Keratinocyte (primary cell): ENCODE results near the gene GSK3A. TPM values are rescaled to one million over a fixed set of nuclear protein-coding genes. Genes with fewer than 3 reads are reported as not detected.

Source experiments
- DNase-seq: peaks from one replicate; pipeline ENCODE4 v3.0.0-alpha.2; 2011; ENCODE audit warnings: low read depth, missing footprints, low spot score
- FAIRE-seq: peaks from 2 replicates; lab custom pipeline; 2011; peaks lifted over from hg19 to GRCh38; lab: Jason Lieb, UNC
- H2AFZ ChIP-seq: 2 replicates; pipeline ENCODE4 v1.6.0; 2012; ENCODE audit warnings: low read length, control low read depth, inconsistent platforms; ENCODE audit not compliant: control insufficient read depth
- H3K27ac ChIP-seq: 2 replicates; pipeline ENCODE4 v1.5.1; 2011; ENCODE audit warnings: low read length; ENCODE audit not compliant: control insufficient read depth, insufficient read depth
- H3K27me3 ChIP-seq: 3 replicates; pipeline ENCODE4 v1.6.0; 2011; ENCODE audit warnings: low read length; ENCODE audit not compliant: control insufficient read depth, insufficient read depth; ENCODE audit errors: extremely low read depth
- H3K36me3 ChIP-seq, 2 experiments: 2 replicates in 1 of 2; 3 replicates in 1 of 2; pipeline ENCODE4 v1.5.1; 2011; ENCODE audit warnings: low read length in 2 of 2, mild to moderate bottlenecking in 1 of 2; ENCODE audit not compliant: control insufficient read depth in 2 of 2, insufficient read depth in 2 of 2; ENCODE audit errors: extremely low read depth in 1 of 2
- H3K4me1 ChIP-seq: 3 replicates; pipeline ENCODE4 v1.5.1; 2011; ENCODE audit warnings: low read length; ENCODE audit not compliant: control insufficient read depth, insufficient read depth; ENCODE audit errors: extremely low read depth
- H3K4me2 ChIP-seq: 3 replicates; pipeline ENCODE4 v1.6.0; 2011; ENCODE audit warnings: low read depth, low read length; ENCODE audit not compliant: control insufficient read depth, insufficient read depth; ENCODE audit errors: extremely low read depth
- H3K4me3 ChIP-seq, 3 experiments: fragments of 200-600 bp in 1 of 3; sonication (generic) in 1 of 3; 2 replicates in 2 of 3; 3 replicates in 1 of 3; pipeline ENCODE4 v1.5.1; 2011 to 2016; ENCODE audit warnings: low read length in 3 of 3, mild to moderate bottlenecking in 3 of 3, control low read depth in 2 of 3, inconsistent platforms in 1 of 3, low read depth in 1 of 3, mixed read lengths in 1 of 3, mixed run types in 1 of 3, moderate library complexity in 1 of 3; ENCODE audit not compliant: control insufficient read depth in 2 of 3, insufficient read depth in 2 of 3; ENCODE audit errors: extremely low read depth in 1 of 3
- H3K79me2 ChIP-seq: 2 replicates; pipeline ENCODE4 v1.6.0; 2012; ENCODE audit warnings: low read length; ENCODE audit not compliant: control insufficient read depth, insufficient read depth
- H3K9ac ChIP-seq: 3 replicates; pipeline ENCODE4 v1.6.0; 2011; ENCODE audit warnings: low read length; ENCODE audit not compliant: control insufficient read depth, insufficient read depth; ENCODE audit errors: extremely low read depth
- H3K9me1 ChIP-seq: 3 replicates; pipeline ENCODE4 v1.6.0; 2011; ENCODE audit warnings: low read length; ENCODE audit not compliant: control insufficient read depth, insufficient read depth; ENCODE audit errors: extremely low read depth
- H3K9me3 ChIP-seq: 2 replicates; pipeline ENCODE4 v1.5.1; 2012; ENCODE audit warnings: low read depth, low read length; ENCODE audit not compliant: control insufficient read depth
- H4K20me1 ChIP-seq: 3 replicates; pipeline ENCODE4 v1.6.0; 2011; ENCODE audit warnings: low read length; ENCODE audit not compliant: control insufficient read depth, insufficient read depth; ENCODE audit errors: extremely low read depth
- EZH2 ChIP-seq: IDR thresholded peaks from one replicate; pipeline ENCODE4 v1.6.1; 2012; ENCODE audit warnings: inconsistent platforms, mild to moderate bottlenecking, low read length, moderate library complexity
- dilution Hi-C: fragments of 300-500 bp; cut with MboI; formaldehyde crosslinking; loops from one replicate; pipeline ENCODE4 v1.7.0; 2020; ENCODE audit warnings: low sequenced_read_pairs; ENCODE audit not compliant: extremely low pct_ligation_motif_present
- polyA plus RNA-seq, 5 experiments: library from polyadenylated mRNA; depleted of rRNA in 3 of 5; stranded (reverse) in 3 of 5; stranded (forward) in 1 of 5; unstranded in 1 of 5; fragments of >200 nt; gene quantifications; 1 replicate in 1 of 5; 2 replicates in 3 of 5; 3 replicates in 1 of 5; pipeline versions ENCODE4 v1.2.1 to v1.2.3, GENCODE V29; 2011 to 2012; ENCODE audit warnings: missing spikeins in 2 of 5, low read depth in 1 of 5, low replicate concordance in 1 of 5
- TF ChIP-seq, protein P1 (sequence below), 3 experiments: IDR thresholded peaks in 1 of 3; conservative IDR thresholded peaks in 1 of 3; optimal IDR thresholded peaks in 1 of 3; 2 replicates in 2 of 3; 3 replicates in 1 of 3; pipeline versions ENCODE3 to v1.5.1; 2011; ENCODE audit warnings: low read length in 3 of 3, mild to moderate bottlenecking in 3 of 3, moderate library complexity in 2 of 3, control low read depth in 1 of 3, inconsistent platforms in 1 of 3; ENCODE audit not compliant: insufficient read depth in 2 of 3; ENCODE audit errors: extremely low read depth in 1 of 3

Gene GSK3A
- polyA plus RNA-seq, 1 donor (not counting 4 experiments of a cell fraction or from before 2014, with no cell fraction given): 36.9 TPM

DNA sequence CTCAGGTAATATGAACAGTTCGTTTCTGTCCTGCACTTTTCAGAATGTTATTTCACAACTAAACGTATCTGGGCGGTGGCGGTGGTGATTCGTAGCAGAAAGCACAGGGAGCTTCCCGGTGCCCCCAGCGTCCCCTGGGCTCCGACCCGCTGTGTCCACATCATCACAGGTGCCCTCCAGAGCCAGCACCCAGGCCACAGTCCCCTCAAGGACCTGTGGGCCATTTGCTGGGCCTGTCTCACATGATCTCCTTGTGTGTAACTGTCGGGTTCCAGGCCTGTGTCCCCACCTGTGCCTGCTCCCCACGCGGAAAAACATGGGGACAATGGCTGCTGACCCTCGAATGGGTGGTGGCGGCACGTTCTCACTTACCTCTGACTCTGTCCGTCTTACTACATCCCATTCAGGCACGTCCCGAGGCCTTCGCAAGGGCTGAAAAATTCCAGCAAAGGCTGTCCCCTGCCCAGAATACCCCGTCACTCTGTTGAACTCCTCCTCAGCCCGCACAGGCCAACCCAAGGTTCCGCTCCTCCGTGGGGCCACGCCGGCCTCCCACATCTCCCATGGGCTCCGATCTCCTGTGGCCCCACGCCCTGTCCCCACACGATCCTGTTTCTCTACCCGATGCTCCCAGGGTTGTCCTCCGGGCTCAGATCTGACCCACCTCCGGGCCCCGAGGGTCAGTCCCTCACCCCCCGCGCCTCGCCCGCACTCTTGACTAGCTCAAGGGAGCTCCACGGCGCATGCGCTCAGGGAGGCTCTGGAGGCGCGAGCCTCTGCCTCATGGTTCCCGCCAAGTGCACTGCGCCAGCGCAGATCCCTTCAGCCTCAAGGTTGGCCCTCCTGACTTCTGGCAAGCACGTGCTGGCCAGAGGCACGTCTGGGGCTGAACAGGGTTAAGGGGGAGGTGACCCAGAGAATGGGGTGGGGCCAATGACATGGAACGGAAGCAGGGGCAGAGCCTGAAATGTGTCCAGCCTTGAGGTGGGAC is 46.1 kb downstream of the GSK3A start:
- no peaks in the 10 kb centered on the region for H4K20me1 ChIP-seq
- DNase-seq (no peak), FAIRE-seq (no peak)
- H3K9ac ChIP-seq: no peak overlapping the region
- no peaks in the 10 kb centered on the region for H3K9me1 ChIP-seq
- no peak overlapping the region for H3K4me2 ChIP-seq
- peaks cover 2% of the 10 kb centered on the region for H3K9me3 ChIP-seq
- peaks cover 45% of the 10 kb centered on the region for H3K4me1 ChIP-seq
- no peak overlapping the region for H3K27ac ChIP-seq
- H3K27me3 ChIP-seq: no peaks in the 10 kb centered on the region
- dilution Hi-C loops: no loop called here
- TF ChIP-seq EZH2: no peak
- TF ChIP-seq, protein P1, sequence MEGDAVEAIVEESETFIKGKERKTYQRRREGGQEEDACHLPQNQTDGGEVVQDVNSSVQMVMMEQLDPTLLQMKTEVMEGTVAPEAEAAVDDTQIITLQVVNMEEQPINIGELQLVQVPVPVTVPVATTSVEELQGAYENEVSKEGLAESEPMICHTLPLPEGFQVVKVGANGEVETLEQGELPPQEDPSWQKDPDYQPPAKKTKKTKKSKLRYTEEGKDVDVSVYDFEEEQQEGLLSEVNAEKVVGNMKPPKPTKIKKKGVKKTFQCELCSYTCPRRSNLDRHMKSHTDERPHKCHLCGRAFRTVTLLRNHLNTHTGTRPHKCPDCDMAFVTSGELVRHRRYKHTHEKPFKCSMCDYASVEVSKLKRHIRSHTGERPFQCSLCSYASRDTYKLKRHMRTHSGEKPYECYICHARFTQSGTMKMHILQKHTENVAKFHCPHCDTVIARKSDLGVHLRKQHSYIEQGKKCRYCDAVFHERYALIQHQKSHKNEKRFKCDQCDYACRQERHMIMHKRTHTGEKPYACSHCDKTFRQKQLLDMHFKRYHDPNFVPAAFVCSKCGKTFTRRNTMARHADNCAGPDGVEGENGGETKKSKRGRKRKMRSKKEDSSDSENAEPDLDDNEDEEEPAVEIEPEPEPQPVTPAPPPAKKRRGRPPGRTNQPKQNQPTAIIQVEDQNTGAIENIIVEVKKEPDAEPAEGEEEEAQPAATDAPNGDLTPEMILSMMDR (optimal IDR thresholded peaks at IDR 0.05 in 1 of 3, IDR thresholded peaks at IDR 0.05 in 1 of 3, conservative IDR thresholded peaks at IDR 0.05 in 1 of 3; ENCODE audit: extremely low read depth in 1 of 3, insufficient read depth in 2 of 3, low read length in 3 of 3): no peak
- H3K36me3 ChIP-seq: peaks cover 20 to 28% of the 10 kb centered on the region in 2 experiments
- H3K79me2 ChIP-seq: no peaks in the 10 kb centered on the region
- no peak overlapping the region for H3K4me3 ChIP-seq
- no peak overlapping the region for H2AFZ ChIP-seq

DNA sequence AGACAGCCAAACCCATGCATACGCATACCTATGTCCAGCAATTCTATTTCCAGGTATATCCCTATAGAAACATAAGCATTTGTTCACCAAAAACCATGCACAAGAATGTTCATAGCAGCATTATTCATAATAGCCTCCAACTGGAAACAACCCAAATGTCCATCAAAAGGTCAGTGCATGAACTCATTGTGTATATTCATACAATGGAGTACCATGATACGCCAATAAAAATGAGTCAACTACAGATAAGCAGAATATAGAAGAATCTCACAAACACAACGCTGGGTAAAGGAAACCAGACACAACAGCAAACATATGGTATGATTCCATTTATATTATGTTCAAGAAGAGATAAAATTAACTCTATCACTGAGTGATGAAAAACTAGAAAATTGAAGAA is 48.7 kb downstream of the GSK3A start:
- dilution Hi-C loops: no loop called here
- no peak for DNase-seq
- TF ChIP-seq EZH2: no peak
- TF ChIP-seq, protein P1 (optimal IDR thresholded peaks at IDR 0.05 in 1 of 3, IDR thresholded peaks at IDR 0.05 in 1 of 3, conservative IDR thresholded peaks at IDR 0.05 in 1 of 3; ENCODE audit: extremely low read depth in 1 of 3, insufficient read depth in 2 of 3, low read length in 3 of 3): no peak
- H3K9me1 ChIP-seq: no peaks in the 10 kb centered on the region
- no peaks in the 10 kb centered on the region for H3K27me3 ChIP-seq
- no peaks in the 10 kb centered on the region for H3K79me2 ChIP-seq
- peaks cover 10 to 11% of the 10 kb centered on the region in 2 experiments for H3K36me3 ChIP-seq
- H4K20me1 ChIP-seq: no peaks in the 10 kb centered on the region
- H3K4me2 ChIP-seq: no peak overlapping the region
- no peak overlapping the region for H2AFZ ChIP-seq
- no peak for FAIRE-seq
- H3K9ac ChIP-seq: no peak overlapping the region
- no peak overlapping the region for H3K4me3 ChIP-seq
- H3K27ac ChIP-seq: no peak overlapping the region
- H3K4me1 ChIP-seq: peaks cover 28% of the 10 kb centered on the region
- peaks cover 2% of the 10 kb centered on the region for H3K9me3 ChIP-seq
